Right lobe of liver (tissue), 4 donors: ENCODE results near the gene DPP6.
"Not testable (repeated sequence)": the region's sequence is repeated elsewhere in the genome, so short reads cannot be mapped to it uniquely, and the experiment has no call there.

Experiments
- CTCF ChIP-seq, 4 donors: fragments of 200-600 bp in 3 of 4; fragments of 450-650 bp in 1 of 4; IDR thresholded peaks; one replicate each; pipeline versions ENCODE4 v1.5.1 to v1.8.0; 2016 to 2022; ENCODE audit warnings: antibody characterized with exemption in 4 of 4, mild to moderate bottlenecking in 2 of 4
- POLR2A ChIP-seq: fragments of 450-650 bp; IDR thresholded peaks from one replicate; pipeline ENCODE4 v1.6.1; 2017; ENCODE audit warnings: antibody characterized with exemption, mild to moderate bottlenecking
- donor health status: DM: no; HTN: no; CAD: no.
- donor health status: DM: no; HTN: no; CAD: no.
- donor health status: DM: no; HTN: yes; CAD: no.

- not testable (repeated sequence) for TF ChIP-seq CTCF (IDR thresholded peaks at IDR 0.05); POLR2A
Observed at GRCh38 chr7:154133703-154134277, 81.6 kb downstream of the DPP6 start.
